Cortex of kidney (tissue), 1 donor: ENCODE data around the gene RALB.
"Not testable (repeated sequence)": the region's sequence is repeated elsewhere in the genome, so short reads cannot be mapped to it uniquely, and the experiment has no call there.

Experiments used
- DNase-seq: peaks from one replicate; lab custom pipeline; 2025; lab: John Stamatoyannopoulos, UW

RALB gene

GRCh38 chr2:120224735-120225548 is 27.7 kb upstream of the RALB start:
- no peak for DNase-seq

GRCh38 chr2:120225549-120226065 is 27.0 kb upstream of the RALB start:
- no peak for DNase-seq

GRCh38 chr2:120226316-120226715 is 26.3 kb upstream of the RALB start:
- no peak for DNase-seq

- DNase-seq, result no peak
Observed at GRCh38 chr2:120227111-120227991, 25.3 kb upstream of the RALB start.

GRCh38 chr2:120228503-120228902 is 24.1 kb upstream of the RALB start:
- no peak for DNase-seq

GRCh38 chr2:120229341-120229740 is 23.3 kb upstream of the RALB start:
- no peak for DNase-seq

- no peak for DNase-seq
Observed at GRCh38 chr2:120230515-120231471, 21.9 kb upstream of the RALB start.

- DNase-seq, result no peak
Observed at GRCh38 chr2:120231564-120231973, 21.1 kb upstream of the RALB start.

- DNase-seq, result no peak
Observed at GRCh38 chr2:120231974-120232635, 20.5 kb upstream of the RALB start.

GRCh38 chr2:120233292-120233691 is 19.4 kb upstream of the RALB start:
- DNase-seq, result no peak

- DNase-seq, result not testable (repeated sequence)
Observed at GRCh38 chr2:120235158-120235557, 17.5 kb upstream of the RALB start.

- no peak for DNase-seq
Observed at GRCh38 chr2:120235681-120236080, 17.0 kb upstream of the RALB start.

- no peak for DNase-seq
Observed at GRCh38 chr2:120236316-120236715, 16.3 kb upstream of the RALB start.

GRCh38 chr2:120236791-120237190 is 15.9 kb upstream of the RALB start:
- DNase-seq, result no peak

- DNase-seq, result no peak
Observed at GRCh38 chr2:120237491-120237902, 15.2 kb upstream of the RALB start.

GRCh38 chr2:120238728-120239487 is 13.7 kb upstream of the RALB start:
- DNase-seq, result no peak

GRCh38 chr2:120239488-120240287 is 13.0 kb upstream of the RALB start:
- no peak for DNase-seq

GRCh38 chr2:120240901-120241429 is 11.7 kb upstream of the RALB start:
- DNase-seq, result no peak

- DNase-seq, result no peak
Observed at GRCh38 chr2:120241684-120242083, 11.0 kb upstream of the RALB start.
